C1 segment of cervical spinal cord (tissue), 14 donors: ENCODE measurements around the gene NRXN3.

Experiments
- DNase-seq, 14 donors: peaks; one replicate each; lab custom pipeline; 2025; lab: John Stamatoyannopoulos, UW

Gene NRXN3

GRCh38 chr14:79709573-79709972 is 1539.4 kb downstream of the NRXN3 start:
- DNase-seq: peak in 1 of 14 donors; percentile 28

DNA sequence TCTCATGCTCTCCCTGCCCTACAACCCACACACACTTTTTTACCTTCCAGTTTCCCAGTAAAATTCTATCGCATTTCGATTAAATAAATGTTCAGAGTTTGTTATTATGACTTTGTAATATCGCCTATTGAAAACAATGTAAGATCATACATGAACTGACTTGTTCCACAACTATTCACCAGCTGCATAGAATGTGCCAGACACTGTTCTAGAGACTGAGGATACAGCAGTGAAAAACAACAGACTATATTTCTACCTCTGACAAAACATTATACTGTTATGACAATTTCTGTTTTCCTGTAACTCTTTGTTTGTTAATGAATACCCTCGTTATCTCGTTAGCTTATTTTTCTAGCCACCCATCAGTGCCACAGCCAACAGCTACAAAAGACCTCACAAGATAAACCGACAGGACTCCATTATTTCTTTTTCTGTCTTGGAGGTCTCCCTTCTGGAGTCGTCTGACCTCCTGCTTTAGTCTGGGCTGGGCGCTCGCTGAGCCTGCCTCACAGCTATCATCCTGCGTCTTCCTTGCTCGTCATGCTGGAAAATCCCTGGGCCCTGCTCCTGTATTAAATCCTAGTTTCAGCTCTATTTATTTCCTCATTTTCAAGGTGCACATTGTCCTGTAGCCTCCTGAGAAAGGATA is 1542.3 kb downstream of the NRXN3 start:
- DNase-seq: peak in 1 of 14 donors; percentile 17

- DNase-seq: no peak
Observed at GRCh38 chr14:79721399-79722084, 1551.4 kb downstream of the NRXN3 start.

- peak in 1 of 14 donors; percentile 15 for DNase-seq
Observed at GRCh38 chr14:79724934-79725717, 1555.0 kb downstream of the NRXN3 start.

DNA sequence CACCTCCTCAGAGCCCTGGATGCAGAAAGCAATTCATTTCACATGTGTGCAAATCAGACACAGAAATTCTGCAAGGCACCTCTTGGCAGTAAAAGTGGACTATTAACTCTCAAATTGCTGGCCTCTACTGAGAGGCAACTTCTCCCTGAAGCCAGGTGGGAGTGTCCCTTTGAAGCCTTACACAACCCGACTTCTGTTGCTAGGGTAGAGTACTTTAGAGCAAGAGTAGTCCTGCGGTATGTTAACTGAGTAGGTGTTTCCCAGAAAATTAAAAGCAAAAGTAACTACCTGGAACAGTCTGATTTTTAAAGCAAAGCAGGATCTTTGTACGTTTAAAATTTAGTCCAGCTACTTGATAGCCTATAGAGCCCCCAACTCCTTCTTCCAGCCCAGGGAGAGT is 1557.7 kb downstream of the NRXN3 start:
- DNase-seq: no peak

DNA sequence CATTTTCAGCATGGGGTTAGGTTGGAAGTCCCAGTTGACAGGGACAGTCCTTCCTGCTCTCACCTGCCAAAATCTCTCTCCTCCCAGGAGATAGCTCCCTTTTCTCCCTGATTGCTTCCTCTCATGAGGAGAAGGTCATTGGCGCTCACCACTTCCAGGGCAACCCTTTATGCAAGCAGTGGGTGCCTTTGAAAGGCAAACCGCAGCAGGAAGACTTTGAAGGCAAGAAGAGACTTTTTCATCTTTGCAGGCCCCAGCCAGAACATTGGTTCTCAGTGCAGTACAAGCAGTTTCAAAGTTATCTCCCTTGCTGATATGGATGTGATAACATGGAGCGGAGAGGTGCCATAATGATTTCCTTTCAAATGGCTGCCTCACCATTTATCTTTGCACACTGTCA is 1558.2 kb downstream of the NRXN3 start:
- peak in 1 of 14 donors; percentile 19 for DNase-seq

GRCh38 chr14:79729731-79730130 is 1559.6 kb downstream of the NRXN3 start:
- no peak for DNase-seq

GRCh38 chr14:79730196-79730595 is 1560.0 kb downstream of the NRXN3 start:
- peak in 1 of 14 donors; percentile 21 for DNase-seq

GRCh38 chr14:79730953-79731352 is 1560.8 kb downstream of the NRXN3 start:
- DNase-seq: peak in 1 of 14 donors; percentile 34

- peak in 1 of 14 donors; percentile 13 for DNase-seq
Observed at GRCh38 chr14:79732911-79733655, 1562.9 kb downstream of the NRXN3 start.

DNA sequence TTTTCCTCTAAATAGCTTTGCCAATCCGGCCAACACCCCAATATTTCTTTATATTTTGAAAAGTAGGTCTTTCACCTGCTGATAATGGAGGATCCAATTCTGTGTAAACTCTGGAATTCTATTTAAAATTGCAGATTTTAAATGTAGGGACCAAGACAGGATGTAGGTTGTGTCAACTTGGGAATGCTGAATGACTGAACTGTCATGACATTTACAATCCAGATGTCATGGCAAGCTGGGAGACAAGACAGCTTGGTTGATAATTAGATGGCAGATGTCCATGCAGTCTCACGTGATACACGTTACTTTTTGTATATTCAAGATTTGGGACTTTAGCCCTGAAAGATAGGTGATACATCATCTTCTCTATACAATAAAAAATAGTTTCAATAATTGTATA is 1564.0 kb downstream of the NRXN3 start:
- DNase-seq: peak in 1 of 14 donors; percentile 47

GRCh38 chr14:79734656-79735055 is 1564.5 kb downstream of the NRXN3 start:
- no peak for DNase-seq

GRCh38 chr14:79735121-79735520 is 1564.9 kb downstream of the NRXN3 start:
- no peak for DNase-seq

DNA sequence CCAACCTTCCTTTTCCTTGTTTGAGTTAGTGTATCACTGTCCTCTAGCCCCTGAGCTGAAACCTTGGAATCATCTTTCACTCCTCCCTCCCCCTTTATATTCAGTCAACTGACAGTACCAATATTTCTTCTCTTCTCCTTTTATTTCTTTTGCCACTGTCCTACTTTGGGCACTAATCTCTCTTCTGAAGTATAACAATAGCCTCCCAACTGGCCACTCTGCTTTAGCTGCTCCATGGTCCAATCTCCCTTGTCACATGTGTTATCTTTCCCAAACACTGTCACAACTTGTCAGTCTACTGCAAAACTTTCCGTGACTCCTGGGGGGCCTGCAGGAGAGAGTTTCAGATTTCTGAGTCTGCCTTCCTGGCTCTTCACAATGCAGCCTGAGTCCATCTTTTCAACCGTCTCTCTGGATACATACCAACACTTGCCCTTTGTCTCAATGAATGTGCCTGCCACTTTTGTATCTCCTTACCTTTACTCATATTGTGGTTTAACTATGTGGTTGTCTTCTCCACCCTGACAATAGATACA is 1570.0 kb downstream of the NRXN3 start:
- DNase-seq: no peak

- DNase-seq: no peak
Observed at GRCh38 chr14:79742142-79742541, 1572.0 kb downstream of the NRXN3 start.

- DNase-seq: peak in 1 of 14 donors; percentile 72
Observed at GRCh38 chr14:79745046-79745445, 1574.9 kb downstream of the NRXN3 start.

GRCh38 chr14:79749065-79749464 is 1578.9 kb downstream of the NRXN3 start:
- peak in 1 of 14 donors; percentile 74 for DNase-seq

- DNase-seq: no peak
Observed at GRCh38 chr14:79758985-79759384, 1588.8 kb downstream of the NRXN3 start.

GRCh38 chr14:79764323-79764722 is 1594.2 kb downstream of the NRXN3 start:
- peak in 1 of 14 donors; percentile 17 for DNase-seq

GRCh38 chr14:79766511-79766910 is 1596.3 kb downstream of the NRXN3 start:
- DNase-seq: no peak

GRCh38 chr14:79767251-79767650 is 1597.1 kb downstream of the NRXN3 start:
- DNase-seq: no peak
